Erythroblast (primary cell): ENCODE results near the gene TLE2.
"Not testable (repeated sequence)": the region's sequence is repeated elsewhere in the genome, so short reads cannot be mapped to it uniquely, and the experiment has no call there.

Experiments
- DNase-seq, 2 experiments: peaks; one replicate each; lab custom pipeline; 2025; lab: John Stamatoyannopoulos, UW
- GATA1 ChIP-seq: IDR thresholded peaks from 2 replicates; pipeline ENCODE4 v1.6.1; 2011; ENCODE audit warnings: low read depth, mild to moderate bottlenecking, control low read depth, low read length, moderate library complexity
- POLR2A ChIP-seq: IDR thresholded peaks from 2 replicates; pipeline ENCODE4 v1.6.1; 2011; ENCODE audit warnings: mild to moderate bottlenecking, low read length

TLE2 gene

GRCh38 chr19:3049089-3049488 lies 20.0 kb upstream of the TLE2 start:
- DNase-seq: no peak
- TF ChIP-seq GATA1 (no peak), POLR2A (no peak)

- TF ChIP-seq POLR2A (no peak), GATA1 (no peak)
- peak in 1 of 2 experiments; percentile 56 for DNase-seq
These were observed 19.1 kb upstream of the TLE2 start for GRCh38 chr19:3048190-3048533.

GRCh38 chr19:3047496-3048189 lies 18.6 kb upstream of the TLE2 start:
- DNase-seq: peak; percentile 97 to 98
- peak; percentile 79 for TF ChIP-seq POLR2A
- peak; percentile 42 for TF ChIP-seq GATA1

DNA sequence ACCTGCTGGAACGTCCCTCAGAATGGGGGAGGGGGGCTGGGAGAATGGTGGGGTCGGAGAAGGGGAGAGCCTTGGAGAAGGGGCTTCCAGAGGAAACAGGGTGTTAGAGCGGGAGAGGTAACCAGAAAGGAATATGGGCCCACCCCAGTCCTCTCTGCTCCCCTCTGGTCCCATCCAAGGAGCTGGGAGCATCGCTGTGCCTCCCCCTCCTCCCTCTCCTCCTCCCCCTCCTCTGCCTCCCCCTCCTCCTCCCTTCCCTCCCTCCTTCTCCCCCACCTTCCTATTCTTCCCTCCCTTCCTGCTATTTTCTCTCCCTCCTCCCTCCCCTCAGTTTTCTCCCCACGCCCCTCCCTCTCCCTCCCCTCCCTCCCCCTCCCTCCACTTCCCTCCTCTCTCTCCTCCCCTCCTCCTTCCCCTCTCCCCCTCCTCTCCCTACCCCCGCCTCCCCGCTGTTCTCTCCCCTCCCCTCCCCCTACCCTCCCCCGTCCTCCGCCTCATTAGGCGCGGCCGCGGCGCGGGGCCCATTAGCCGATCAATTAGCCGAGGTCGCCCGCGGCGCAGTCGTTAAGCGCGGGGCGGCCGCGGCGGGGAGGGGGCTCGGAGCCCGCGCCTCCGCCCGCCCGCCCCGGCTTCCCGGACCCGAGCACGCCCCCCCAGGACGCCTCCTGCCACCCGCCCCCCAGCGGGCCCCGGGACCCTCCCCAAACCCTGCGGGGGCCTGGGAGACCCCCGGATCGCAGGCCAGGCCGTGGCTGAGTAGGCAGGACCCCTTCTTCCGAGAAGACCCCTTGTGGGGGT lies 17.8 kb upstream of the TLE2 start:
- DNase-seq: peak; percentile 53 to 57
- TF ChIP-seq GATA1 (no peak), POLR2A (no peak)

GRCh38 chr19:3045885-3046697 lies 17.0 kb upstream of the TLE2 start:
- TF ChIP-seq GATA1 (no peak), POLR2A (no peak)

DNA sequence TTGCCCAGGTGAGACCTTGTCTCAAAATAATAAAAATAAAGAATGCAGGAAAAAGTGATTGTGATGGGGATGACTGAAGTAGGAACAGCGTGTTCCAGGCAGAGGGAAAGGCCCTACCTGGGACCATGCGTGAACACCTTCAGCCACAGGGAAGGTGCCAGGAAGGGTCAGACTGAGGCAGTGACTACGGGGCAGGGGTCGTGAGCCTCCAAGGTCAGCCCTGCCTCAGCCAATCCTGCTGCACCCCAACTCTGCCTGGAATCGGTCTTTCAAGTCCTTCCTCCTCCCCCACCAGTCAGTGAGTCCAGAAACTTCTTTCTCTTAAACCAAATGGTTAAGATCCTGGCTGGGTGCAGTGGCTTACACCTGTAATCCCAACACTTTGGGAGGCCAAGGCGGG lies 16.1 kb upstream of the TLE2 start:
- DNase-seq: no peak
- TF ChIP-seq GATA1 (no peak), POLR2A (no peak)

More at GRCh38 chr19:3045885-3046697, 17.0 kb upstream of the TLE2 start:
- DNase-seq: no peak

DNA sequence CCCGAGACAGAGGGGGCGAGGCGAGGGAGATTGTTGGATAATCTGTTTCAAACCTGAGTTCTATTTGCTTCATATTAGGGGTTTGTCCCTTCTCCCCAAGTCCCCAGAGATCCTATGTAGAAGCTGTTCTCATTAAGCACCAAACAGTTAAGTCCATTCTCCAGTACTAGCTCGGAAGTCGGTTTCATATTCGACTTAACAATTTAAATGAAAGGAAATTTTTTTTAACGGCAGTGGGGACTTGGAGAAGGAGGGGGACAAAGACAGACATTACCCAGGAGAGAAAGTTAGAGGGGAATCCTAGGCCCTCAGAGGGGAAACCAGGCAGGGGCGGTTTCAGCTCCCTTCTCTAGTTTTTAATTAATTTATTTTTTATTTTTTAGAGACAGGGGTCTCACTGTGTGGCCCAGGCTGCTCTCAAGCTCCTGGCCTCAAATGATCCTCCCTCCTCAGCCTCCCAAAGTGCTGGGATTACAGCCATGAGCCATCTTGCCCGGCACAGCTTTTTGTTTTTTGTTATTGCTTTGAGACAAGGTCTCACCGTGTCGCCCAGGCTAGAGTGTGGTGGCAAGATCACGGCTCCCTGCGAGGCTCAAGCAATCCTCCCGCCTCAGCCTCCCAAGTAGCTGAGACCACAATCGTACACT lies 13.7 kb upstream of the TLE2 start:
- TF ChIP-seq GATA1: no peak
- TF ChIP-seq POLR2A: no peak
- DNase-seq: no peak

GRCh38 chr19:3041761-3042620 lies 12.9 kb upstream of the TLE2 start:
- no peak for TF ChIP-seq POLR2A
- TF ChIP-seq GATA1: no peak
- DNase-seq: no peak

GRCh38 chr19:3041327-3041726 lies 12.2 kb upstream of the TLE2 start:
- TF ChIP-seq GATA1: no peak
- no peak for TF ChIP-seq POLR2A
- DNase-seq: no peak

DNA sequence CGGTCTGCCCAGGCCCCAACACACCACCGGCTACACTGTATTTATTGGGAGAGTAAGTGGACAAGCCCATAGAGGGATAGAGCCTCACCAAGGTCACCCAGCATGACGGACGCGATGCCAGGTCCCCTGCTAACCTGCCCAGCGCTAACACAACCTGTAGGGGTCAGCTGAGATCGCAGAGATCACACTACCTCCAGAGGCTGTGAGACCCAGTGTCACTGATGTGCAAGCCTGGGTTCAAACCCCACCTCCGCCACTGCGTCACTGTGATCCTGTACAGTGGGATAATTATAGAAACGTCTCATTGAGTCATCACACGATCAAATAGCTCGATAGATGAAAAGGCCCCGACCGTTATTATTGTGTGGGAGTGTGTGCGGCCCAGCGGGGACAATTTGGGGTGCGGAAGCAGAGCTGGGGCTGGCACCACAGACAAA lies 10.6 kb upstream of the TLE2 start:
- DNase-seq: no peak
- TF ChIP-seq GATA1 (no peak), POLR2A (no peak)

DNA sequence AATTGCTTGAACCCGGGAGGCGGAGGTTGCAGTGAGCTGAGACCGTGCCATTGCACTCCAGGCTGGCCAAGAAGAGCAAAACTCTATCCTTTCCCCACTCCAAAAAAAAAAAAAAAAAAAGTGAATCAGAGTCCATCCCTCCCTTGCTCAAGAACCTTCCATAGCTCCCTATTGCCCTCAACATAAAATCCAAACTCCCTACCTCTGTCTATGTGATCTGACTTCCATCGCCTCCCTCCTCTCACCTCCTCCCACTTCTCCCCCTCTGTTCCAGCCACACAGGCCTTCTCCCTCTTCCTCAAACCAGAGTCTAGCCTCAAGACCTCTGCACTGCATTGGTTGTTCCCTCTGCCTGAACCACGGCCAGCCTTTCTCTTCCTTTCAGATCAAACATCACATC lies 10.0 kb upstream of the TLE2 start:
- DNase-seq: no peak
- TF ChIP-seq POLR2A (no peak), GATA1 (no peak)

- TF ChIP-seq GATA1: no peak
- no peak for TF ChIP-seq POLR2A
- no peak for DNase-seq
These were observed 9.1 kb upstream of the TLE2 start for GRCh38 chr19:3038214-3038613.

GRCh38 chr19:3036977-3037544 lies 8.0 kb upstream of the TLE2 start:
- DNase-seq: not testable (repeated sequence)
